Measurements from ENCODE around the gene MYCL. TPM values are rescaled to one million over a fixed set of nuclear protein-coding genes. Genes with fewer than 3 reads are reported as not detected.

MYCL gene
- 10 to 100 TPM; 13.7 to 15.4 TPM for total RNA-seq
- long read RNA-seq, transcript MYCL-203 (3 exons, 3,256 nt), result minor isoform, 9 of 23 reads
- long read RNA-seq, transcript MYCL-202 (2 exons, 1,688 nt), result major isoform, 10 of 23 reads
- long read RNA-seq, partial matches to known transcripts, result 0 of 23 reads
- long read RNA-seq, other reads (novel, unspliced or antisense), result 4 of 23 reads

- intact Hi-C loops (cut with DNase I, micrococcal nuclease), result no loop called here
- DNase-seq (peak; percentile 89 to 93), ATAC-seq (peak; percentile 85)
These were observed at the start of gene MYCL for GRCh38 chr1:39901714-39902459. MYCL (minus strand) TSS chr1:39901917; CDS start chr1:39901434, 483 bp downstream.

- ATAC-seq (no peak), DNase-seq (no peak)
- intact Hi-C loops (cut with DNase I, micrococcal nuclease), result loop anchor here in 1 of 2 donors (10.0 kb wide), 1 partner anchor 135 kb away; no protein-coding TSS in a partner anchor
These were observed 48.2 kb upstream of the MYCL start for GRCh38 chr1:39949891-39950290.

GRCh38 chr1:39947260-39947659 lies 45.5 kb upstream of the MYCL start:
- ATAC-seq (peak; percentile 87), DNase-seq (no peak)
- intact Hi-C loops (cut with DNase I, micrococcal nuclease), result no loop called here

GRCh38 chr1:39946216-39946615 lies 44.5 kb upstream of the MYCL start:
- DNase-seq (no peak), ATAC-seq (no peak)
- intact Hi-C loops (cut with DNase I, micrococcal nuclease), result no loop called here

GRCh38 chr1:39944410-39945112 lies 42.8 kb upstream of the MYCL start:
- DNase-seq, result no peak
- intact Hi-C loops (cut with DNase I, micrococcal nuclease), result no loop called here
- no peak for ATAC-seq

- intact Hi-C loops (cut with DNase I, micrococcal nuclease), result no loop called here
- DNase-seq (no peak), ATAC-seq (peak; percentile 38)
These were observed 42.0 kb upstream of the MYCL start for GRCh38 chr1:39943471-39944290.

- ATAC-seq, result no peak
- intact Hi-C loops (cut with DNase I, micrococcal nuclease), result no loop called here
- no peak for DNase-seq
These were observed 39.5 kb upstream of the MYCL start for GRCh38 chr1:39940980-39941871.

- DNase-seq (no peak), ATAC-seq (no peak)
- intact Hi-C loops (cut with DNase I, micrococcal nuclease), result no loop called here
These were observed 38.5 kb upstream of the MYCL start for GRCh38 chr1:39940253-39940652.

- no peak for ATAC-seq
- DNase-seq, result no peak
- intact Hi-C loops (cut with DNase I, micrococcal nuclease), result no loop called here
These were observed 37.1 kb upstream of the MYCL start for GRCh38 chr1:39938856-39939255.

GRCh38 chr1:39936724-39937491 lies 35.2 kb upstream of the MYCL start:
- intact Hi-C loops (cut with DNase I, micrococcal nuclease), result no loop called here
- ATAC-seq (peak; percentile 17), DNase-seq (peak in 1 of 2 donors; percentile 28)

- ATAC-seq (peak; percentile 94), DNase-seq (peak; percentile 79 to 95)
- intact Hi-C loops (cut with DNase I, micrococcal nuclease), result no loop called here
These were observed 32.5 kb upstream of the MYCL start for GRCh38 chr1:39933956-39934941.

- peak in 1 of 2 donors; percentile 37 for DNase-seq
These were observed 27.3 kb upstream of the MYCL start for GRCh38 chr1:39928809-39929587.

GRCh38 chr1:39927538-39927937 lies 25.8 kb upstream of the MYCL start:
- intact Hi-C loops (cut with DNase I, micrococcal nuclease), result no loop called here
- ATAC-seq (peak; percentile 18), DNase-seq (no peak)

More at GRCh38 chr1:39928809-39929587, 27.3 kb upstream of the MYCL start:
- intact Hi-C loops (cut with DNase I, micrococcal nuclease), result no loop called here
- ATAC-seq, result peak; percentile 90

- DNase-seq (no peak), ATAC-seq (no peak)
- intact Hi-C loops (cut with DNase I, micrococcal nuclease), result no loop called here
These were observed 25.1 kb upstream of the MYCL start for GRCh38 chr1:39926820-39927219.

- ATAC-seq, result peak; percentile 5
- intact Hi-C loops (cut with DNase I, micrococcal nuclease), result no loop called here
- no peak for DNase-seq
These were observed 24.7 kb upstream of the MYCL start for GRCh38 chr1:39926343-39926793.

Data from left colon (tissue), 2 donors.